ENCODE measurements around the gene FBXL19.

The FBXL19 gene

DNA sequence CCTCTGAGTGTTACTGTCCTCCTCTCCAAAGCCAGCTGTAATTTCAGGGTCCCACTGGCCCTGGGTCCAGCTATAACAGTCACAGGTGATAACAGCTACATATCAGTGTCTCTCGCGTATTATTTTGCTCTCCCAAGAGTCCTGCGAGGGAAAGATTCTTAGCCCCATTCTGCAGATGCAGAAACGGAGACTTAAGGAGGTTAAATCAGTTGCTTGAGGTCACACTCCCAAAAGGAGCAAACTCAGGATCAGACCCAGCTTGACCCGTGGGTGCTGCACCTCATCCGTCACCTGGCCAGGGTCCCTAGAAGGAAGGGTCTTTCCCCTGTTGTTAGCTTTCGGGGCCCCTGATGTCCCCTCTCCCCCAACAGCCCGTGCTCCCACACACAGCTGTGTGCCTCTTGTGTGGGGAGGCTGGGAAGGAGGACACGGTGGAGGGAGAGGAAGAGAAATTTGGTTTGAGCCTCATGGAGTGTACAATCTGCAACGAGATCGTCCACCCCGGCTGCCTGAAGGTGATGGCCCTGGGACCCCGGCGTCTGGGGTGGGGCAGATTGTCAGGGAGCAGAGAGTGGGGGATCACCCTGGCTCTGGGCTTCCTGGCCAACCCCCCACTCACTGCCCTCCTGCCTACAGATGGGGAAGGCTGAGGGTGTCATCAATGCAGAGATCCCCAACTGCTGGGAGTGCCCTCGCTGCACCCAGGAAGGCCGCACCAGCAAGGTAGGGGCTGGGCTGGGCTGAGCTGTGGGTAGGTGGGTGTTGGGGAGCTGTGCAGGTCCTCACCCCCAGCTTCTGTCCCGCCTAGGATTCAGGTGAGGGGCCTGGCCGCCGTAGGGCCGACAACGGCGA lies 3.8 kb downstream of the FBXL19 start:
- TF ChIP-seq, protein P1, sequence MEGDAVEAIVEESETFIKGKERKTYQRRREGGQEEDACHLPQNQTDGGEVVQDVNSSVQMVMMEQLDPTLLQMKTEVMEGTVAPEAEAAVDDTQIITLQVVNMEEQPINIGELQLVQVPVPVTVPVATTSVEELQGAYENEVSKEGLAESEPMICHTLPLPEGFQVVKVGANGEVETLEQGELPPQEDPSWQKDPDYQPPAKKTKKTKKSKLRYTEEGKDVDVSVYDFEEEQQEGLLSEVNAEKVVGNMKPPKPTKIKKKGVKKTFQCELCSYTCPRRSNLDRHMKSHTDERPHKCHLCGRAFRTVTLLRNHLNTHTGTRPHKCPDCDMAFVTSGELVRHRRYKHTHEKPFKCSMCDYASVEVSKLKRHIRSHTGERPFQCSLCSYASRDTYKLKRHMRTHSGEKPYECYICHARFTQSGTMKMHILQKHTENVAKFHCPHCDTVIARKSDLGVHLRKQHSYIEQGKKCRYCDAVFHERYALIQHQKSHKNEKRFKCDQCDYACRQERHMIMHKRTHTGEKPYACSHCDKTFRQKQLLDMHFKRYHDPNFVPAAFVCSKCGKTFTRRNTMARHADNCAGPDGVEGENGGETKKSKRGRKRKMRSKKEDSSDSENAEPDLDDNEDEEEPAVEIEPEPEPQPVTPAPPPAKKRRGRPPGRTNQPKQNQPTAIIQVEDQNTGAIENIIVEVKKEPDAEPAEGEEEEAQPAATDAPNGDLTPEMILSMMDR (IDR thresholded peaks at IDR 0.05; ENCODE audit: low read length, missing control alignments) = no peak
- no peak overlapping the region for H3K4me3 ChIP-seq (replicated peaks; ENCODE audit: low read depth, low read length)

DNA sequence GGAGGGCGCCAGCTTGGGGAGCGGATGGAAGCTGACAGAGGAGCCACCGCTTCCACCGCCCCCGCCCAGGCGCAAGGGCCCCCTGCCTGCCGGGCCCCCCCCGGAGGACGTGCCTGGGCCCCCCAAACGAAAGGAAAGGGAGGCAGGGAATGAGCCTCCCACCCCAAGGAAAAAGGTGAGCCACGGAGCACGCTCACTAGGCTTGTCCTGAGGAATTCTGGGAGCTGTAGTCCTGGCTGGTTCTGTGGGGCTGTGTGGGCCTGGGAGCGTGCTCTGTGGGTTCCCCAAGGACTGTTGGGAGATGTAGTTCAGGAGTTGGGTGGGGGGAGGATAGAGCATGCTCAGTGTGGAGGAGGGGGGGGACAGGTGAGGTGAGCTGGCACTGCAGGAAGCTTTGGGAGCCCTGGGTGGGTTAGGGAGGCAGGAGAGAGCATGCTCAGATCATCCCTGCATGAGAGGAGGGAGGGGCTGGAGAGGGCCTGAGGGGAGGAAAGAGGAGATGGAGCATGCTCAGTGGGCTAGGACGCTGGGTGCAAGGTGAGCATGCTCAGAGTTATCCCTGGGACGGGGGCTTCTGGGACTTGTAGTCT lies 4.5 kb downstream of the FBXL19 start:
- DNase-seq (ENCODE audit: low read depth) = peak; percentile 42
- H3K4me3 ChIP-seq (replicated peaks; ENCODE audit: low read depth, low read length) = no peak overlapping the region
- TF ChIP-seq, protein P1 (IDR thresholded peaks at IDR 0.05; ENCODE audit: low read length, missing control alignments) = no peak

More for the DNA sequence above, 3.8 kb downstream of the FBXL19 start:
- no peak for DNase-seq (ENCODE audit: low read depth)

- DNase-seq (ENCODE audit: low read depth) = no peak
- TF ChIP-seq, protein P1 (IDR thresholded peaks at IDR 0.05; ENCODE audit: low read length, missing control alignments) = no peak
- no peak overlapping the region for H3K4me3 ChIP-seq (replicated peaks; ENCODE audit: low read depth, low read length)
Observed at GRCh38 chr16:30928390-30928789, 5.0 kb downstream of the FBXL19 start.

GRCh38 chr16:30929167-30929566 lies 5.8 kb downstream of the FBXL19 start:
- H3K4me3 ChIP-seq (replicated peaks; ENCODE audit: low read depth, low read length) = no peak overlapping the region
- DNase-seq (ENCODE audit: low read depth) = no peak
- TF ChIP-seq, protein P1 (IDR thresholded peaks at IDR 0.05; ENCODE audit: low read length, missing control alignments) = no peak

GRCh38 chr16:30930160-30930571 lies 6.8 kb downstream of the FBXL19 start:
- H3K4me3 ChIP-seq (replicated peaks; ENCODE audit: low read depth, low read length) = no peak overlapping the region
- TF ChIP-seq, protein P1 (IDR thresholded peaks at IDR 0.05; ENCODE audit: low read length, missing control alignments) = no peak
- DNase-seq (ENCODE audit: low read depth) = no peak

- DNase-seq (ENCODE audit: low read depth) = no peak
- TF ChIP-seq, protein P1 (IDR thresholded peaks at IDR 0.05; ENCODE audit: low read length, missing control alignments) = no peak
- H3K4me3 ChIP-seq (replicated peaks; ENCODE audit: low read depth, low read length) = no peak overlapping the region
Observed at GRCh38 chr16:30931068-30931650, 7.8 kb downstream of the FBXL19 start.
